Neural progenitor cell (in vitro differentiated cells): ENCODE results near the gene IFT122.

Source experiments
- EZH2 ChIP-seq: fragments of 200-600 bp; sonication (generic); IDR thresholded peaks from 2 replicates; pipeline ENCODE4 v1.6.1; 2017; ENCODE audit warnings: antibody characterized with exemption, mild to moderate bottlenecking, moderate library complexity
- TF ChIP-seq, protein P1 (sequence below): fragments of 200-600 bp; sonication (generic); IDR thresholded peaks from 2 replicates; pipeline ENCODE4 v1.5.1; 2017; ENCODE audit warnings: antibody characterized with exemption, mild to moderate bottlenecking

DNA sequence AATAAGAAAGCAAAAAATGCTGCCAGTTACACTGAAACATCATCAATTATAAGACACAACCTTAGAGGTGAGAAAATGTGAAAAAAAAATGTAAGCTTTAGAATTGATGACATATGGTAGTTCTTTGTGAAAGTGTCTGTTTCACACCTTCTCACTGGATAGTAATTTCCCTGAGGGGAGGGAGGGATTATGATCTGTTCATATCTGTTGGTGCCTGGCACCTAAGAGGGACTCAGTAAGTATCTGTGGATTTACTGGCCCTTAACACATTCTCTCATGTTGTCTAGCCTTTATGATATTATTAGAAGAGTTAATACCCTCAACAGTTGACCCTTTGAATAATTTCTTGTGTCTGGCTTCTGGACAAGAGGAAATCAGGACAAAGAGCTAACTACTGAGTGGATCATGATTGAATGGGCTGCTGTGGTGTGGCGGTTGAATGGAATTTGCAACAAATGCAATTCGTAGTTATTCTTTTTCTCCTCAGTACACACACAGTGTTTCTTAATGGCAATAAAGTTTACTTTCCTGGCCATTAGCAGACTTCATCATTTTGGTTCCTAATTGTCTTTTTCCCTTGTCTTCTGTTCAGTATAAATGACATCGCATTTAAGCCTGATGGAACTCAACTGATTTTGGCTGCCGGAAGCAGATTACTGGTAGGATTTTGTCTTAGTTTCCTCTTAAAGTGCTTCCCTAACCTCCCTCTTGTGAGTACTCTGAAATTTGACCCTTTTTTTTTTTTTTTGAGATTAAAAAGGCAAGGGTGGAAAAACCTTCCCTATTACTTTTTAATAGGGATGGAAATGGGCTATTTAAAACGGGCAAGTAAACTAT lies 9.5 kb downstream of the IFT122 start:
- TF ChIP-seq, protein P1, sequence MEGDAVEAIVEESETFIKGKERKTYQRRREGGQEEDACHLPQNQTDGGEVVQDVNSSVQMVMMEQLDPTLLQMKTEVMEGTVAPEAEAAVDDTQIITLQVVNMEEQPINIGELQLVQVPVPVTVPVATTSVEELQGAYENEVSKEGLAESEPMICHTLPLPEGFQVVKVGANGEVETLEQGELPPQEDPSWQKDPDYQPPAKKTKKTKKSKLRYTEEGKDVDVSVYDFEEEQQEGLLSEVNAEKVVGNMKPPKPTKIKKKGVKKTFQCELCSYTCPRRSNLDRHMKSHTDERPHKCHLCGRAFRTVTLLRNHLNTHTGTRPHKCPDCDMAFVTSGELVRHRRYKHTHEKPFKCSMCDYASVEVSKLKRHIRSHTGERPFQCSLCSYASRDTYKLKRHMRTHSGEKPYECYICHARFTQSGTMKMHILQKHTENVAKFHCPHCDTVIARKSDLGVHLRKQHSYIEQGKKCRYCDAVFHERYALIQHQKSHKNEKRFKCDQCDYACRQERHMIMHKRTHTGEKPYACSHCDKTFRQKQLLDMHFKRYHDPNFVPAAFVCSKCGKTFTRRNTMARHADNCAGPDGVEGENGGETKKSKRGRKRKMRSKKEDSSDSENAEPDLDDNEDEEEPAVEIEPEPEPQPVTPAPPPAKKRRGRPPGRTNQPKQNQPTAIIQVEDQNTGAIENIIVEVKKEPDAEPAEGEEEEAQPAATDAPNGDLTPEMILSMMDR = no peak
- no peak for TF ChIP-seq EZH2
